ENCODE measurements around the gene CKS1B. TPM values are rescaled to one million over a fixed set of nuclear protein-coding genes. Genes with fewer than 3 reads are reported as not detected.

The CKS1B gene
- total RNA-seq, 2 experiments from 2014 or later = 1.4 to 3.9 TPM

GRCh38 chr1:154938604-154939399, 35.7 kb upstream of the CKS1B start:
- no peak overlapping the region for H3K4me3 ChIP-seq (ENCODE audit: low read length)
- Mint-ChIP-seq H3K4me3 (peak overlapping the region; percentile 79), H3K9me3 (no peaks in the 10 kb centered on the region), H3K4me1 (ENCODE audit: low read depth) (peaks cover 81% of the 10 kb centered on the region), H3K27me3 (no peaks in the 10 kb centered on the region), H3K36me3 (ENCODE audit: low read depth) (peaks cover 25% of the 10 kb centered on the region), H3K27ac (peak overlapping the region; percentile 98)
- peak overlapping the region in 1 of 2 donors; percentile 100 for H3K27ac ChIP-seq (ENCODE audit: low read depth in 1 of 2, low read length in 2 of 2)
- peaks cover 80% of the 10 kb centered on the region for H3K4me1 ChIP-seq (ENCODE audit: insufficient read depth, low read length)
- DNase-seq (peak in 1 of 14 experiments; percentile 43), ATAC-seq (ENCODE audit: poor library complexity) (no peak)
- ChIA-PET CTCF (interaction anchor here (0.7 to 3.9 kb wide), 10 partner anchors 13 to 610 kb away, joined by 3 to 38 read pairs (median 10); partner anchors contain the start of genes PBXIP1 and PYGO2), POLR2A (interaction anchor here (1.1 to 2.2 kb wide), 3 partner anchors 10 to 68 kb away, joined by 3 to 14 read pairs (median 4); no protein-coding TSS in a partner anchor)
- intact Hi-C loops (cut with DNase I, micrococcal nuclease) = no loop called here
- H3K36me3 ChIP-seq (ENCODE audit: insufficient read depth, low read length) = no peaks in the 10 kb centered on the region
- H3K27me3 ChIP-seq (ENCODE audit: control insufficient read depth in 1 of 2, insufficient read depth in 2 of 2, low read length in 2 of 2) = no peaks in the 10 kb centered on the region
- TF ChIP-seq CTCF (IDR thresholded peaks at IDR 0.05) = no peak
- H3K9me3 ChIP-seq (ENCODE audit: control insufficient read depth in 1 of 2, insufficient read depth in 1 of 2, low read length in 2 of 2) = no peaks in the 10 kb centered on the region

DNA sequence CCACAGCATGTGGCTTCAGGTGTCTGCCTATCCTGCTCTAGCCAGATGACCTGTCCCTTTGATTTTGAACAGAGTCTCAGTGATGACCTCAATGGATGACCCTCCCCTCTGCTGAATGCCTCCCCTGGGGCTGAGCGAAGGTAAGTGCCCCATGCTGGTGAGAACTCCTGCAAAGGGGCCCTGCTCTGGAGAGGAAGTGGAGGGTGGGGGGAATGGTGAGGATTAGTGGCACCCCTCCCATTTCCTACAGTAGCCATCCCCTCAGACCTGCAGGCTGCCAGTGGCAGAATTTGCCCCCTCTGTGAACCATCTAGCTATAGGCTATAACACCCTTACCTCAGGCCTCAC, 34.3 kb upstream of the CKS1B start:
- no peaks in the 10 kb centered on the region for H3K9me3 ChIP-seq (ENCODE audit: control insufficient read depth in 1 of 2, insufficient read depth in 1 of 2, low read length in 2 of 2)
- H3K36me3 ChIP-seq (ENCODE audit: insufficient read depth, low read length) = peaks cover 11% of the 10 kb centered on the region
- Mint-ChIP-seq H3K27me3 (no peaks in the 10 kb centered on the region), H3K9me3 (no peaks in the 10 kb centered on the region), H3K27ac (peak overlapping the region; percentile 94), H3K4me3 (peak overlapping the region; percentile 58), H3K36me3 (ENCODE audit: low read depth) (peaks cover 39% of the 10 kb centered on the region), H3K4me1 (ENCODE audit: low read depth) (peaks cover 89% of the 10 kb centered on the region)
- ChIA-PET POLR2A (interaction anchor here (1.1 kb wide), 1 partner anchor 43 kb away, joined by 4 read pairs; the partner anchor contains the start of gene FLAD1), CTCF (interaction anchor here (0.5 to 2.3 kb wide), 7 partner anchors 12 to 275 kb away, joined by 3 to 10 read pairs (median 4); partner anchors contain the start of gene PYGO2)
- TF ChIP-seq CTCF (IDR thresholded peaks at IDR 0.05) = no peak
- no peak overlapping the region for H3K4me3 ChIP-seq (ENCODE audit: low read length)
- intact Hi-C loops (cut with DNase I, micrococcal nuclease) = no loop called here
- peaks cover 89% of the 10 kb centered on the region for H3K4me1 ChIP-seq (ENCODE audit: insufficient read depth, low read length)
- H3K27me3 ChIP-seq (ENCODE audit: control insufficient read depth in 1 of 2, insufficient read depth in 2 of 2, low read length in 2 of 2) = no peaks in the 10 kb centered on the region
- ATAC-seq (ENCODE audit: poor library complexity) (no peak), DNase-seq (peak in 1 of 14 experiments; percentile 40)
- H3K27ac ChIP-seq (ENCODE audit: low read depth in 1 of 2, low read length in 2 of 2) = peak overlapping the region in 1 of 2 donors; percentile 80

DNA sequence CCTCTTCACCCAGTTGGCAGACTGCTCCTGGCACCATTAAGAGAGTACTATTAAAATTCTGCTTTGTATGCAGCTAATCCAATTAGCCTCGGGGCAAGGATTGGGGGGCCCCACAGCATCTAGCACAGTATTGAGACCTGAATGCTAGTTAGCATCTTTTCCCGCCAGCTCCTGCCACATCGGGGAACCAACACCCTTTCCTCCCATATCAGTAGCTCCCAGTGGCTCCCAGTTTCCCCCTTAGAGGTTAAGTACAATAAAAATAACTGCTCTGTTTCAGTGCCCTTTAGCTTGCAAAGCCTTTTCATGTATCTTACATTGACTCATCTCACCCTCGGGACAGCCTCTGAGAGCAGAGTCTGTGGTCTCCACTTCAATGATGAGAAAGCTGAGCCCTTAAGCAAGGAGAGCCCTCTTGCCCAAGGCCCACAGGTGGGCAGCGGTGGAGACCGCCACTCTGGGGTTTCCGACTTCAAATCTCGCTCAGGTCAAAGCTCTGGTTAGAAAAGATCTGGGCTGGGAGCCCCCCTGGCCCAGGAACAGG, 33.8 kb upstream of the CKS1B start:
- POLR2A ChIA-PET = interaction anchor here (1.0 to 1.1 kb wide), 2 partner anchors 43 to 312 kb away, joined by 3 to 4 read pairs; partner anchors contain the start of gene FLAD1
- Histone ChIP-seq H3K4me3 (ENCODE audit: low read length) (no peak overlapping the region), H3K36me3 (ENCODE audit: insufficient read depth, low read length) (peaks cover 16% of the 10 kb centered on the region), H3K27me3 (ENCODE audit: control insufficient read depth in 1 of 2, insufficient read depth in 2 of 2, low read length in 2 of 2) (no peaks in the 10 kb centered on the region), H3K27ac (ENCODE audit: low read depth in 1 of 2, low read length in 2 of 2) (peak overlapping the region in 1 of 2 donors; percentile 80), H3K9me3 (ENCODE audit: control insufficient read depth in 1 of 2, insufficient read depth in 1 of 2, low read length in 2 of 2) (no peaks in the 10 kb centered on the region), H3K4me1 (ENCODE audit: insufficient read depth, low read length) (peaks cover 85% of the 10 kb centered on the region)
- intact Hi-C loops (cut with DNase I, micrococcal nuclease) = no loop called here
- H3K4me1 Mint-ChIP-seq (ENCODE audit: low read depth) = peaks cover 83% of the 10 kb centered on the region
- TF ChIP-seq CTCF (IDR thresholded peaks at IDR 0.05) = no peak
- peak overlapping the region; percentile 58 for H3K4me3 Mint-ChIP-seq
- no peaks in the 10 kb centered on the region for H3K9me3 Mint-ChIP-seq
- peak in 2 of 14 experiments; percentile 34 to 36 for DNase-seq
- H3K36me3 Mint-ChIP-seq (ENCODE audit: low read depth) = peaks cover 44% of the 10 kb centered on the region
- CTCF ChIA-PET = interaction anchor here (0.5 to 2.3 kb wide), 6 partner anchors 21 to 275 kb away, joined by 3 to 10 read pairs (median 5); partner anchors contain the start of gene PYGO2
- H3K27ac Mint-ChIP-seq = peak overlapping the region; percentile 94
- ATAC-seq (ENCODE audit: poor library complexity) = no peak
- no peaks in the 10 kb centered on the region for H3K27me3 Mint-ChIP-seq

Data from CD4-positive, alpha-beta T cell (primary cell).